ENCODE measurements around the gene PPP1R12C.
A peak's percentile ranks its signal among the peaks of the same experiment; 100 is the strongest.

PPP1R12C gene

GRCh38 chr19:55147545-55148251, 30.3 kb upstream of the PPP1R12C start:
- DNase-seq (ENCODE audit: low read depth, low spot score) = no peak
- H3K27ac ChIP-seq = no peak overlapping the region

GRCh38 chr19:55146705-55147273, 29.4 kb upstream of the PPP1R12C start:
- DNase-seq (ENCODE audit: low read depth, low spot score) = no peak
- no peak overlapping the region for H3K27ac ChIP-seq

- DNase-seq (ENCODE audit: low read depth, low spot score) = no peak
- H3K27ac ChIP-seq = no peak overlapping the region
Measured at GRCh38 chr19:55146078-55146704, 28.8 kb upstream of the PPP1R12C start.

- DNase-seq (ENCODE audit: low read depth, low spot score) = no peak
- H3K27ac ChIP-seq = no peak overlapping the region
Measured at GRCh38 chr19:55145232-55145631, 27.8 kb upstream of the PPP1R12C start.

GRCh38 chr19:55141696-55142095, 24.3 kb upstream of the PPP1R12C start:
- H3K27ac ChIP-seq = no peak overlapping the region
- DNase-seq (ENCODE audit: low read depth, low spot score) = no peak

- H3K27ac ChIP-seq = no peak overlapping the region
- no peak for DNase-seq (ENCODE audit: low read depth, low spot score)
Measured at GRCh38 chr19:55137915-55138314, 20.5 kb upstream of the PPP1R12C start.

- no peak for DNase-seq (ENCODE audit: low read depth, low spot score)
- H3K27ac ChIP-seq = no peak overlapping the region
Measured at GRCh38 chr19:55136399-55137102, 19.1 kb upstream of the PPP1R12C start.

GRCh38 chr19:55134736-55135135, 17.3 kb upstream of the PPP1R12C start:
- H3K27ac ChIP-seq = no peak overlapping the region
- no peak for DNase-seq (ENCODE audit: low read depth, low spot score)

- no peak for DNase-seq (ENCODE audit: low read depth, low spot score)
- no peak overlapping the region for H3K27ac ChIP-seq
Measured at GRCh38 chr19:55133639-55134444, 16.4 kb upstream of the PPP1R12C start.

- no peak for DNase-seq (ENCODE audit: low read depth, low spot score)
- H3K27ac ChIP-seq = no peak overlapping the region
Measured at GRCh38 chr19:55132453-55133129, 15.2 kb upstream of the PPP1R12C start.

GRCh38 chr19:55131421-55131820, 14.0 kb upstream of the PPP1R12C start:
- no peak overlapping the region for H3K27ac ChIP-seq
- DNase-seq (ENCODE audit: low read depth, low spot score) = no peak

- no peak overlapping the region for H3K27ac ChIP-seq
- no peak for DNase-seq (ENCODE audit: low read depth, low spot score)
Measured at GRCh38 chr19:55119053-55119452, 1.6 kb upstream of the PPP1R12C start.

GRCh38 chr19:55118401-55118991, 1.1 kb upstream of the PPP1R12C start:
- H3K27ac ChIP-seq = peak overlapping the region; percentile 48
- no peak for DNase-seq (ENCODE audit: low read depth, low spot score)

GRCh38 chr19:55117663-55118391, 390 bp upstream of the PPP1R12C start:
- peak; percentile 91 for DNase-seq (ENCODE audit: low read depth, low spot score)
- H3K27ac ChIP-seq = peak overlapping the region; percentile 48

GRCh38 chr19:55116232-55116858, 1.1 kb downstream of the PPP1R12C start:
- no peak for DNase-seq (ENCODE audit: low read depth, low spot score)
- peak overlapping the region; percentile 48 for H3K27ac ChIP-seq

GRCh38 chr19:55115446-55116065, 1.9 kb downstream of the PPP1R12C start:
- no peak for DNase-seq (ENCODE audit: low read depth, low spot score)

GRCh38 chr19:55114566-55115145, 2.8 kb downstream of the PPP1R12C start:
- no peak overlapping the region for H3K27ac ChIP-seq
- no peak for DNase-seq (ENCODE audit: low read depth, low spot score)

More at GRCh38 chr19:55115446-55116065, 1.9 kb downstream of the PPP1R12C start:
- H3K27ac ChIP-seq = no peak overlapping the region

All from epithelial cell of prostate (primary cell).